ENCODE measurements around the gene CFAP251.

The CFAP251 gene

GRCh38 chr12:121946313-121947025 is 28.1 kb downstream of the CFAP251 start:
- no peak for DNase-seq

DNA sequence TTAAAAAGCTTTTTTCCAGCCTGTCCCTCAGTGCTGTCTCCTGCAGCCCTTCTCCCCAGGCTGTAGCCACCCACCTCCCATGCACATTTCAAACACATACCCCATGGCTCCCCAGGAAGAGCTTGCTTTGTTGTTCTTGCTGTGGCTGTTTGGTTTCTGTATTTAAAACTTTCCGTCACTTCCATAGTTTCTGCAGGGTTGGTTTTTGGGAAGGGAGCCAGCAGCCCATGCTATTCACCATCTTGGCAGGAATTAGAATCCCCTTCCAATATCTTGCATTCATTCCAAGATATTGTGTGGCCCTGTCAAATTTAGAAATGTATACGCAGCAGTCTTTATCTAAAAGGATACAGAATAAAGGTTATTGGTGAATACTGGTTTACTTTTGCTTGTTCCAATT is 29.6 kb downstream of the CFAP251 start:
- no peak for DNase-seq

DNA sequence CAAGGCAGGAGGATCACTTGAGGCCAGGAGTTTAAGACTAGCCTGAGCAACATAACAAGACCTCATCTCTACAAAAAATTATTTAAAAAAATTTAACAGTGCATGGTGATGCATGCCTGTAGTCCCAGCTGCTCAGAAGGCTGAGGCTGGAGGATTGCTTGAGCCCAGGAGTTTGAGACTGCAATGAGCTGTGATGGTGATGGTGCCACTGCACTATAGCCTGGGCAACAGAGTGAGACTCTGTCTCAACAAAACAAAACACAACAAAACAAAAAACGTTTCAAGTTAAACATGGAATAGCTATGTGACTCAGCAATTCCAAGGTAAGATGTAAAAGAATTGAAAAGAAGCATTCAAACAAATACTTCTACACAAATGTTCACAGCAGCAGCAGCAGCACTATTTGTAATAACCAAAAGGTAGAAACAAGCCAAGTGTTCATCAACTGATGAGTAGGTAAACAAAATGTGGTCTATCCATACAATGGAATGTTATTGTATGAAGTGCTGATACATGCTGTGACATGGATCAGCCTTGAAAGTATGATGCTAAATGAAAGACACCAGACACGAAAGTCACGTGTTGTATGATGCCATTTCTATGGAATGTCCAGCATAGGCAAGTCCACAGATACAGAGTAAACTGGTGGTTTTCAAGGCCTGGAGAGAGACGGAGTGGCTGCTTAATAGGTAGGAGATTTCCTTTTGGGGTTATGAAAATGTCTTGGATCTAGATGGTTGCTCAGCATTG is 31.4 kb downstream of the CFAP251 start:
- no peak for DNase-seq

DNA sequence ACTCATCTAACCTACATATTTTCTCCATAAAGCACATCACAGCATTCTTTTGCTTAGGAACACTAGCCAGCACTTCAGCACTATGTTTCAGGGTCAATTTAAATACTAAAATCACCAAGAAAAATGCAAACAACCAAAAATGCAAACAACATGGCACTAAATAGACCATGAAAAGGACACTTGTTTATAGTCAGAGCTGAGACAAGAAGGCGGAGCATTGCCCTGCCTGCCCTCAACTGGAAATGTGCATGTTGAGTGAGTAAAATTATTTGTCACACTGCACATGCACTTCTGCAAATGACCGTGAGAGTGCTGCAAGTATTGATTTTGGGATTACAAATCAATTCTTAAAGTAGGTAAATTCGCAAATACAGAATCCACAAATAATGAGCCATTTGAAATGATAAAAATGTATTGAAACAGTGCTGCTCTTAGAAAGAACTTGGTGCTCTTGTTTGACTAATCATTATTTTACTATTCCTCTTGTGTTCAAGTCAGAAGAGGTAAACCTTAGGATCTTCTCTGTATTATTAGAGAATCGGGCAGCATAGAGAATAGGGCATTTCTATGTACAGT is 34.8 kb downstream of the CFAP251 start:
- DNase-seq, result no peak

DNA sequence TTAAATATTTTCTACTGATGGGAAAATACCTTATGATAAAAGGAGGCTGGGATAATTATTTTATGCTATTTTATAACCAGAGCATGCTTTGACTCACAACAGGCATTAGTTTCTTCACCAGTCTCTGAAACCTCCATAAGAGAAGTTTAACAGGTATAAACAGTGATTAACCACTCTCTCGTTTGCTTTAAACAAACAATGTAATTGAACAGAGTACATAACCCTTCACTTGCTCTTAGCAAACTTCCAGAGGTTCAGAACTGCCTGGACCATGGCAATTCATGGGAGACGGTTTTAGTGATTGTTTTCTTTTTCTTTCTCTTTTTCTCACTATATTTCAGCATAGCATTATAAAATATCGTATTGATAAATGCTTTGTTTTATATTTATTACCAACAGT is 35.3 kb downstream of the CFAP251 start:
- DNase-seq, result no peak

DNA sequence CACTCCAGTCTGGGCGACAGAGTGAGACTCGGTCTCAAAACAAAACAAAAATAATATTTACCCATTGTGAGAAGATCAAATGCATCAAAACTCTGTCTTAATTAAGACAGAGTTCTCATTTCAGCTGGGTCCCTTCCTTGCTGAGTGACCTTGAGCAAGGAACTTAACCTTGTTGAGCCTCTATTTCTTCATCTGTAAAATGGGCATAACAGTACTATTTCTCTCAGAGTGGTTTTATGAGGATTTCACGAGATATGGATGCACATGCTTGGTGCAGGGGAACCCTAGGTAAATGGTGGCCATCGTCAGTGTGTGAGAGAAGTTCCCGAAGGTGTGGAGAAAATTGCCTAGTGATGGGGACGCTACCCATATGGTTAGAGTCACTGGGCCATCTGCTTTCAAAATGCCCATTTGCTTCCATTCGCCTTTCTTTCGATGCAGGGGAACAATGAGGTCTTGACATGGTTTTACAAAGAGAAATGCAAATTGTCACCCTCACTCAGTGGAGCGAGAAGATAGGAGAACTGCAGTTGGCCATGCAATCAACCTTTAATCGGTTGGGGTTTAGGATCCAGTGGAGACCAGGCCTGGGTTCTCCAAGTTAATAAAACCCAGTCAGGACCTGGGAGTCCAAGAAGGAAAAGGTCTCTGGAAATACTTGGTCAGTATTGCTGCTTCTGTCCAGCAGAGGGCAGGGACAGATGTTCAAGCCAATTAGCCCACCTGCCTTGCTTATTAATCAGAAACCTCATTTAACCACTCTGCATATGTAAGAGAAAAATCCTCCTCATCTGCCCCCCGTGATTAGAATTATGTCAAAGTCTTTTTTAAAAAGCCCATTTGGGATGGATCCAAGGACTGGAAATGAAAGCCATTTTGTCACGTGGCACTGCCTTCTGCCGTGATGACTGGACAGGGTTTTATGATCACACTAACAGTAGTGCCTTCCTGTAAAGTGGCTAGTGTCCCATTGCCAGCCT is 37.2 kb downstream of the CFAP251 start:
- DNase-seq, result no peak

DNA sequence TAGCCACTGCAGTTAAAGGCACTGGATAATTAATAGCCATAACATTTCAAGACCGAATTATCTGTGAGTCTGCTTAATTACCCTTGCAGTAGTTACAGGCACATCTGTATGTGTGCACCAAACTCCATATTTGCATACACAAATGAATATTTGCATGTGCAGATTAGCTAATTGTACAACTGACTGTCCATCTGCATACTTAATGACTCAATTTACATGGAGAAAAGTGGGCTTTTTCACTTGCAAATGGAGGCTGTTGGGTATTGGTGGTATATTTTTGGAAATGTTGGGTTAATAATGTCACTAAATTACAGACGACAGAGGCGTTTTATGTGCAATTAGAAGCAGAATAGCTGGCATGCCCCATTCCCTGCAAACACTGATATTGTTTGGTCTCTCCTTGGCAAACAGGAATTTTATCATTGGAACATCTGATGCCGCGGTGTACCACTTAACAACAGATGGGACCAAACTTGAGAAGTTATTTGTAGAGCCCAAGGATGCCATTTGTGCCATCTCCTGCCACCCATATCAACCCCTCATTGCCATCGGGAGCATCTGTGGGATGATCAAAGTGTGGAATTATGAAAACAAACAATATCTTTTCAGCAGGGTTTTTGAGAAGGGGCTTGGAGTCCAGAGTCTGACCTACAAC is 39.6 kb downstream of the CFAP251 start:
- no peak for DNase-seq

DNA sequence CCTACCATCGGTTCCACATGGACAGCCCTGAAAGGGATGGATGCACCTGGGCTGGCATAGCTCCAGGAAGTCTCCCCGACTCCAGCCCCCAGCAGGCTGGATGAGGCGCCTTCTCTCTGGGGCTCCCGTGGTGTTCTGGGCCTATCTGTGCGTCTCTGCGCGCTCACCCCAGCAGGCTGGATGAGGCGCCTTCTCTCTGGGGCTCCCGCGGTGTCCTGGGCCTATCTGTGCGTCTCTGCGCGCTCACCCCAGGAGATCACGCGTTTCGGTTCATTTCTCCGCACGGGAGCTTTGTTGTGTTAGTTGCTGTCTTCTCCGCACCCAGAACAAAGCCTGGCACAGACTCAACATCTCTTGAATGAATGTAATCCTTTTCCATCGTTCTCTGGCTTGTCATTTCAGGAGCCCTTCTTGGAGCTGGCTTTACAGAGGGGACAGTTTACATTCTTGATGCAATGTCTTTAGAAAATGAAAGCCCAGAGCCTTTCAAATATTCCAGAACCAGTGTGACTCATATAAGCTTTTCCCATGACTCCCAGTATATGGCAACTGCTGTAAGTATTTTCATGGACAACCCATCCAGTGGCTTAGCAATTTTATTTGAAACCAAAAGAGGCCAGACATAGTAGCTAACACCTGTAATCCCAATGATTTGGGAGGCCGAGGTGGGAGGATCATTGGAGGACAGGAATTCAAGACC is 40.3 kb downstream of the CFAP251 start:
- DNase-seq, result no peak

DNA sequence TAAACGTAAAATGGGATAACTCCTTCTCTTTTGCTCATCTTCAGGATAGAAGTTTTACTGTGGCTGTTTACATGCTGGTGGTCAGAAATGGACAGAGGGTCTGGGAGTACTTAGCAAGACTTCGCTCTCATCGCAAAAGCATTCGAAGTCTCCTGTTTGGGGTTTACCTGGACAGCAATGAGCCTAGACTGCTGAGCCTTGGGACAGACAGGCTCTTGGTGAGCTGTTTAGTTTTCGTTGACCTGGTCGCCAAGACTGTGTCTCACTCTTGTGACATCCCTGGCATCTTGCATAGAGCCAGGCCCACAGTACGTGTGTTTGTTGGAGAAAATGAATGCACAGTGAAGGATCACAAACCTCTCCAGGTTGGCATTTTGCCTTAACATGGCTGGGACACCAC is 42.1 kb downstream of the CFAP251 start:
- no peak for DNase-seq

GRCh38 chr12:121961195-121961879 is 42.9 kb downstream of the CFAP251 start:
- DNase-seq, result no peak

GRCh38 chr12:121963341-121964018 is 45.1 kb downstream of the CFAP251 start:
- no peak for DNase-seq

DNA sequence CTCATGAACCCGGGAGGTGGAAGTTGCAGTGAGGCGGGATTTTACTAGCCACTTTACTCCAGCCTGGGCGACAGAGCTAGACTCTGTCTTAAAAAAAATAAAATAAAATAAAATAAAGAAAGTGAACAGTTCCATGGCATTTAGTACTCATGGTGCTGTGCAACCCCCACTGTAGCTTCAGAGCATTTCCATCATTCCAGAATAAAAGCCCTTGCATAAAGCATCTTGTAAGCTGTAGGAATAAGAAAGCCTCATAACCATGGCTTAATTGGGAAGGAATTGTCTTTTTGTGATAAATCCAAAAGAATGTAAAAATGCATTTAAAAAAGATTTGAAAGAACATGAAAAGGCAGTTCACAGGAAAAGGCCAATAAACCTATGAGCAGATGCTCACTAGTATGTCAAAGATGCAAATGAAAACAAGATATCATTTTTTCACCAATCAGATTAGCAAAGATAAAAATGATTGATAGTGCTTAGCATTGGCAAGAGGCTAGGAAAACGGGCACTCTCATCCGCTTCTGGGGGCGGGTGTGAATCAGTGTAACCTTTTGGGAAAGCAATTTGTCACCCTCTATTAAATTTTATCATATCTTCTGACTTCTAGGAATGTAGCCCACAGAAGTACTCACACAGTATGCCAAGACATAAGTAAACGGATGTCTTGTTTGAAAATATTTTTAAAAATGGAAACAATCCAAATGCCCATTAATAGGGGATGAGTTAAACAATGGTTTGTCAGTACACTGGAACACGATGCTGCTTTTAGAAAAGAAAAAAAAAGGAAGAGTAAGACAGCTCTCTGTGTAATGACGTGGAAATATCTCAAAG is 46.6 kb downstream of the CFAP251 start:
- DNase-seq, result no peak

GRCh38 chr12:121966959-121967358 is 48.6 kb downstream of the CFAP251 start:
- DNase-seq, result no peak

DNA sequence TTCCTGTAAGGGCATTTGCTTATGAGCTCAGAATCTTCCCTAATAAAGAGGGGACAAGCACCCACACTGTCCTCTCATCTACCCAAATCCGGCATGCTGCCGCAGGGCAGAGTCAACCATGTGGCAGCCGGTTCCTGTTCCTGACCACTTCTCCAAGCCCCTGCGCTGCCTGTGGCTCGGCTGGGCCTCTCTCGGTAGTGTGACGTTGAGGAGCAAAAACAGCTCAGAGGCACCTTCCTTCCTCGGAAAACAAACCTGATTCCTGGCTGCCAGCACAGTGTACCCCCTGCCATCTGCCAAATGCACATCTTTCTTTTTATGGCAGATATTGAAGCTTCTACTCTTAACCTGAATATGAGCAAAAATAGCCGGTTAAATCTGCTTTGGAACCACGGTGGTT is 50.5 kb downstream of the CFAP251 start:
- no peak for DNase-seq

DNA sequence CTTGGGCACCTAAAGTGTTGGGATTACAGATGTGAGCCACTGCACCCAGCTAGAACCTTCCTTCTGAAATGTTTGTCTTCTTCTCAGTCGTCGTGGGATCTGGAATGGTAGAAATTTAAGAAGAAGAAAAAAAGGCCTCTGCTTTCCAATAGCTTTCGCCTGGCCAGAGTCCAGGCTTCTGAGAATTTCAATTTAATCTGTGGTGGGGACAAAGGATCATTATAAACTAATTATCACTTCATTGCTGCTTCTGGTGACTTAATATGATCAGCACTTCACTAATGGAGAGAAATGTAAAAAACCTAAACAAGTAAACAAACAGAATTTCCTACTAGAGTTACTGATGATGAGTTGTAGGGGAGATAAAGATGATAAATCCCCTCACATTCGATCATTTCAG is 51.3 kb downstream of the CFAP251 start:
- no peak for DNase-seq

DNA sequence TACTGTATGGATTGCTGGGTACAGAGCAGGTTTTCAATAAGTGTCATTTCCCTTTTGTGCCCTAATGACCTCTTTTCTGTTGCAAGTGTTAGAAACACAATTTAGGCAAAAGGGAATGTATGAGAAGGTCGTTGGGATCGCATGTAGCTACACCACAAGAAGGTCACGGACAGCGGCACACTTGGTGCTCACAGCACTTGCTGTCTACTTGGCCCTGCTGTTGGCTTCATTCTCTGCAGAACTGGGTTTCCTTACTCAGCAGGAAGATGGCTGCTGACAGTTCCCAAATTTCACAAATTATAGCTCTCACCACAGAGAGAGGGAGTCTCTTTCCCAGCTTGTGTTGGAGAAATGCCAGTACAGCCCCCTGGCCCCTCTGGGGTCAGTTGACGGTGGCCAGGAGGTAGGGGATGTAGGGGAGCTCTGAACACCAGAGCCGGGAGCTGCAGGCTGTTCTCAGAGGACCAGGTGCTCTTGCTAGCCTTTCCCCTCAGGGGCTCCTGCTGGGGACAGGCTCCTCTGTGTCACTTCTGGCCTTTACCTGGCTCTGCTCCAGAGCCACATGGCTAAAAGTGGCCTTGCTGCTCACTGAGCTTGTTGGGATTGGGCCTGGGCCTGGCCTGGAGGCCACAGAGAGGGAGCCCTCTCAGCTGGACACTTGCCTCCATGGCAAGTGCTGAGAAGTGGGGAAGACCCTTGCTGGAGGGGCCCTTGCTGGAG is 52.3 kb downstream of the CFAP251 start:
- DNase-seq, result no peak

GRCh38 chr12:121974026-121974985 is 55.9 kb downstream of the CFAP251 start:
- DNase-seq, result no peak

DNA sequence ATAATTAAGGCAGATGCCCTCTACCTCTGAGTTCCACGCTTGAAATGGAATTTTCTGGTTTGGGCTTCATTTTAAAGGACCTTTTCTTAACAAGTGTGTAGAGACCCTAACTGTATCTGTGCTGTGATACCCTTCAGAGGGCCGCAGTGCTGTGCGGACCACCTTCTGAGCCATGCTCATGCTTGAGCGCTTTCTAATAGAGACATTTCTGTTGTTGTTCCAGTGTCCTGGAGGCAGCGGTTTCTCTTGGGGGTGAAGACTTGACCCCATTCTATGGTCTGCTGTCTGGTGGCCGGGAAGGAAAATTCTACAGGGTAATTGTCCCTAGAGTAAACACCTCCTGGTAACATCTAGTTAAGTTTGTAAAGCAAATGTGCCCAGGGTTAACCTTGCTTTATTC is 56.6 kb downstream of the CFAP251 start:
- DNase-seq, result no peak
